IMR-90 (cell line): ENCODE results near the gene TTC39C.

ENCODE experiments used
- CEBPB ChIP-seq: IDR thresholded peaks from 2 replicates; pipeline ENCODE4 v1.6.1; 2012; ENCODE audit warnings: low read depth, low read length, improper control_type of control experiment
- CTCF ChIP-seq: conservative IDR thresholded peaks from 2 replicates; pipeline ENCODE4 v1.5.1; 2012; ENCODE audit warnings: mild to moderate bottlenecking, low read depth, low read length, improper control_type of control experiment
- ELK1 ChIP-seq: fragments of 150-350 bp; IDR thresholded peaks from 2 replicates; pipeline ENCODE4 v1.6.1; 2016; ENCODE audit warnings: low read depth, mild to moderate bottlenecking, low read length, moderate library complexity, borderline replicate concordance
- POLR2A ChIP-seq: IDR thresholded peaks from 2 replicates; pipeline ENCODE4 v1.6.1; 2012; ENCODE audit warnings: mild to moderate bottlenecking, low read depth, low read length

- TF ChIP-seq CTCF = peak; percentile 76
- TF ChIP-seq POLR2A = peak; percentile 54; the same call in 1 of the 2 replicates
- no peak for TF ChIP-seq ELK1
- no peak for TF ChIP-seq CEBPB
Measured at GRCh38 chr18:24075767-24076597, 61.4 kb downstream of the TTC39C start.
